Heart left ventricle (tissue), 16 donors: ENCODE measurements around the gene DIS3L2. TPM values are rescaled to one million over a fixed set of nuclear protein-coding genes. Genes with fewer than 3 reads are reported as not detected.
"Not testable (repeated sequence)": the region's sequence is repeated elsewhere in the genome, so short reads cannot be mapped to it uniquely, and the experiment has no call there.

Experiments used
- ATAC-seq, 4 donors: fragments of 200-7000 bp; cut with Tn5 transposase; one replicate each; pipeline ENCODE4 v1.9.1; 2020 to 2022; ENCODE audit warnings: moderate library complexity in 4 of 4, mild to moderate bottlenecking in 3 of 4, moderate number of reproducible peaks in 1 of 4
- DNase-seq, 5 donors: peaks; one replicate each; pipeline ENCODE4 v3.0.0-alpha.2; 2020
- H3K27ac ChIP-seq, 12 donors: fragments of 200-600 bp; sonication (generic) in 4 of 12; one replicate each; pipeline versions ENCODE4 v1.5.0 to v1.8.0; 2016 to 2022; ENCODE audit warnings: mild to moderate bottlenecking in 2 of 12
- H3K27me3 ChIP-seq, 9 donors: fragments of 200-600 bp; sonication (generic) in 2 of 9; one replicate each; pipeline versions ENCODE4 v1.5.1 to v1.8.0; 2016 to 2022; ENCODE audit warnings: mild to moderate bottlenecking in 3 of 9
- H3K36me3 ChIP-seq, 9 donors: fragments of 200-600 bp; sonication (generic) in 2 of 9; one replicate each; pipeline versions ENCODE4 v1.5.0 to v1.8.0; 2018 to 2022; ENCODE audit warnings: mild to moderate bottlenecking in 2 of 9
- H3K4me1 ChIP-seq, 12 donors: fragments of 200-600 bp; sonication (generic) in 4 of 12; one replicate each; pipeline versions ENCODE4 v1.5.0 to v1.8.0; 2016 to 2022; ENCODE audit warnings: mild to moderate bottlenecking in 3 of 12
- H3K4me3 ChIP-seq, 12 donors: fragments of 200-600 bp; sonication (generic) in 4 of 12; one replicate each; pipeline versions ENCODE4 v1.5.0 to v1.8.0; 2017 to 2022; ENCODE audit warnings: mild to moderate bottlenecking in 9 of 12, moderate library complexity in 4 of 12
- H3K9me3 ChIP-seq, 12 donors: fragments of 200-600 bp; sonication (generic) in 4 of 12; one replicate each; pipeline versions ENCODE4 v1.5.0 to v1.8.0; 2016 to 2022; ENCODE audit warnings: mild to moderate bottlenecking in 1 of 12
- CTCF ChIP-seq, 12 donors: fragments of 200-600 bp; sonication (generic) in 4 of 12; IDR thresholded peaks; one replicate each; pipeline versions ENCODE4 v1.5.0 to v1.8.0; 2018 to 2022; ENCODE audit warnings: antibody characterized with exemption in 12 of 12, mild to moderate bottlenecking in 5 of 12
- POLR2A ChIP-seq, 2 donors: fragments of 450-650 bp; IDR thresholded peaks; one replicate each; pipeline ENCODE4 v1.6.1; 2017; ENCODE audit warnings: antibody characterized with exemption in 2 of 2, mild to moderate bottlenecking in 2 of 2, moderate library complexity in 2 of 2
- WGBS, 4 donors: extraction: QIAGEN DNeasy Blood & Tissue Kit in 2 of 4; methylation state at CpG; one replicate each; pipeline versions ENCODE4 v1.1.5 to v1.1.7; 2013 to 2018; 5-methylcytosine and 5-hydroxymethylcytosine counted together
- intact Hi-C, 10 donors: fragments of 100-400 bp; cut with DNase I; formaldehyde crosslinking; loops; one replicate each; pipeline versions ENCODE4 v1.11.1 to v1.14.2; 2022
- polyA plus RNA-seq, 2 donors: library from polyadenylated mRNA; stranded (reverse); fragments of 200-250 nt; gene quantifications; one replicate each; pipeline ENCODE4 v1.2.3, GENCODE V29; 2013
- total RNA-seq, 9 donors: library from RNA; depleted of rRNA in 2 of 9; stranded (reverse); fragments of >200 nt in 2 of 9; fragmentation: NEBNext Ultra II Directional in 3 of 9; extraction: Animal tissue kit (Norgen Biotek cat#: 25700) in 3 of 9; gene quantifications; one replicate each; pipeline versions ENCODE4 v1.1.0 to v1.2.4, GENCODE V29; 2016 to 2023
- donor health status: ischemic (EF 13 %, LVEDD 7.1; RV severe dilation, severe dysfunction).
- donor health status: healthy with polysubstance abuse.
- donor health status: DM: no; HTN: yes; CAD: no.
- donor health status: DM: no; HTN: no; CAD: no.
- donor health status: ischemic (EF 25% LVEDD 6.9; RV normal size, moderate dysfunction).
- donor health status: ischemic (EF 25% LVEDD 5.7; RV mildly dilated, moderate dysfunction).
- donor health status: healthy.
- donor health status: DM: yes; HTN: yes; CAD: no.
- donor health status: ischemic (EF 35%, LVEDD 5.7; RV mildly dilated, moderate dysfunction).
- donor health status: nonischemic (EF 11% LVEDD 7.7; RV severe dilation, severe dysfunction).
- donor health status: DM: yes; HTN: yes; CAD: no.
- donor health status: PGD.
- donor health status: ischemic (EF 29% LVEDD 5.4; RV normal size, mild dysfunction).
- donor health status: nonischemic (EF 23%, LVEDD 6.1; RV moderate dilation, normal function).

Gene DIS3L2
- total and polyA plus RNA-seq, 11 donors, result 12.4 to 27.3 (median 21.8) TPM

- no peak for TF ChIP-seq CTCF (IDR thresholded peaks at IDR 0.05)
- TF ChIP-seq POLR2A (IDR thresholded peaks at IDR 0.05), result no peak
- H3K9me3 ChIP-seq, result no peaks in the 10 kb centered on the region
- H3K27ac ChIP-seq, result no peak overlapping the region
- H3K4me1 ChIP-seq, result peaks cover 0 to 14% (median 0%) of the 10 kb centered on the region in 12 donors
- WGBS, 4 donors, result 32 to 41% (median 38%) methylated on average over 18 of the region's 18 CpGs
- DNase-seq, result peak in 1 of 5 donors; percentile 45
- no peak for ATAC-seq
- no peaks in the 10 kb centered on the region for H3K36me3 ChIP-seq
- H3K27me3 ChIP-seq, result peaks cover 25 to 72% (median 55%) of the 10 kb centered on the region in 9 donors
- intact Hi-C loops, result no loop called here
- no peak overlapping the region for H3K4me3 ChIP-seq
Observed at GRCh38 chr2:232382331-232383225, 421.1 kb downstream of the DIS3L2 start.

- no peak for TF ChIP-seq CTCF (IDR thresholded peaks at IDR 0.05)
- no peak for TF ChIP-seq POLR2A (IDR thresholded peaks at IDR 0.05)
- intact Hi-C loops, result no loop called here
Observed at GRCh38 chr2:232384466-232384865, 423.0 kb downstream of the DIS3L2 start.

GRCh38 chr2:232385058-232385457 lies 423.5 kb downstream of the DIS3L2 start:
- H3K9me3 ChIP-seq, H3K27ac ChIP-seq, intact Hi-C loops, DNase-seq, H3K4me3 ChIP-seq, H3K36me3 ChIP-seq, ATAC-seq: not testable (repeated sequence)
- H3K27me3 ChIP-seq, result peaks cover 38 to 89% (median 72%) of the 10 kb centered on the region in 9 donors
- H3K4me1 ChIP-seq, result peaks cover 0 to 25% (median 0%) of the 10 kb centered on the region in 12 donors

More at GRCh38 chr2:232384466-232384865, 423.0 kb downstream of the DIS3L2 start:
- DNase-seq, result peak in 1 of 5 donors; percentile 2
- no peaks in the 10 kb centered on the region for H3K9me3 ChIP-seq
- peaks cover 38 to 83% (median 72%) of the 10 kb centered on the region in 9 donors for H3K27me3 ChIP-seq
- H3K27ac ChIP-seq, result no peak overlapping the region
- no peaks in the 10 kb centered on the region for H3K36me3 ChIP-seq
- H3K4me3 ChIP-seq, result no peak overlapping the region
- WGBS, 4 donors, result 73 to 100% (median 88%) methylated on average over 1 of the region's 1 CpG
- peaks cover 0 to 25% (median 0%) of the 10 kb centered on the region in 12 donors for H3K4me1 ChIP-seq
- ATAC-seq, result no peak

- Histone ChIP-seq H3K4me1 (peaks cover 0 to 25% (median 0%) of the 10 kb centered on the region in 12 donors), H3K27ac (no peak overlapping the region), H3K27me3 (peaks cover 38 to 97% (median 72%) of the 10 kb centered on the region in 9 donors), H3K4me3 (no peak overlapping the region), H3K36me3 (no peaks in the 10 kb centered on the region), H3K9me3 (no peaks in the 10 kb centered on the region)
- intact Hi-C loops, result no loop called here
- ATAC-seq, result no peak
- 11 to 14% (median 12%) methylated on average over 24 of the region's 24 CpGs for WGBS, 4 donors
- TF ChIP-seq CTCF (IDR thresholded peaks at IDR 0.05) (no peak), POLR2A (IDR thresholded peaks at IDR 0.05) (no peak)
- peak in 1 of 5 donors; percentile 2 for DNase-seq
Observed at GRCh38 chr2:232385660-232386489, 424.4 kb downstream of the DIS3L2 start.
